Measurements from ENCODE around the gene STAG1.

The STAG1 gene

GRCh38 chr3:136332302-136332701, 419.9 kb downstream of the STAG1 start:
- DNase-seq (ENCODE audit: low read depth, low spot score) = no peak
- no peak overlapping the region for H3K4me3 ChIP-seq (ENCODE audit: low read length)

- DNase-seq (ENCODE audit: low read depth, low spot score) = no peak
These were observed 421.3 kb downstream of the STAG1 start for GRCh38 chr3:136330900-136331299.

GRCh38 chr3:136329593-136329992, 422.6 kb downstream of the STAG1 start:
- H3K4me3 ChIP-seq (ENCODE audit: low read length) = no peak overlapping the region
- DNase-seq (ENCODE audit: low read depth, low spot score) = no peak

More at GRCh38 chr3:136330900-136331299, 421.3 kb downstream of the STAG1 start:
- no peak overlapping the region for H3K4me3 ChIP-seq (ENCODE audit: low read length)

GRCh38 chr3:136327671-136328070, 424.5 kb downstream of the STAG1 start:
- no peak overlapping the region for H3K4me3 ChIP-seq (ENCODE audit: low read length)
- no peak for DNase-seq (ENCODE audit: low read depth, low spot score)

- no peak overlapping the region for H3K4me3 ChIP-seq (ENCODE audit: low read length)
- DNase-seq (ENCODE audit: low read depth, low spot score) = no peak
These were observed 425.9 kb downstream of the STAG1 start for GRCh38 chr3:136326316-136326715.

- DNase-seq (ENCODE audit: low read depth, low spot score) = no peak
- no peak overlapping the region for H3K4me3 ChIP-seq (ENCODE audit: low read length)
These were observed 440.2 kb downstream of the STAG1 start for GRCh38 chr3:136311968-136312367.

GRCh38 chr3:136311261-136311660, 440.9 kb downstream of the STAG1 start:
- no peak for DNase-seq (ENCODE audit: low read depth, low spot score)
- no peak overlapping the region for H3K4me3 ChIP-seq (ENCODE audit: low read length)

- H3K4me3 ChIP-seq (ENCODE audit: low read length) = no peak overlapping the region
- no peak for DNase-seq (ENCODE audit: low read depth, low spot score)
These were observed 446.3 kb downstream of the STAG1 start for GRCh38 chr3:136305879-136306278.

GRCh38 chr3:136300444-136300843, 451.7 kb downstream of the STAG1 start:
- H3K4me3 ChIP-seq (ENCODE audit: low read length) = no peak overlapping the region
- DNase-seq (ENCODE audit: low read depth, low spot score) = no peak

GRCh38 chr3:136297826-136298225, 454.4 kb downstream of the STAG1 start:
- DNase-seq (ENCODE audit: low read depth, low spot score) = no peak
- H3K4me3 ChIP-seq (ENCODE audit: low read length) = no peak overlapping the region

- no peak for DNase-seq (ENCODE audit: low read depth, low spot score)
- no peak overlapping the region for H3K4me3 ChIP-seq (ENCODE audit: low read length)
These were observed 455.2 kb downstream of the STAG1 start for GRCh38 chr3:136296960-136297359.

GRCh38 chr3:136294176-136294575, 458.0 kb downstream of the STAG1 start:
- no peak for DNase-seq (ENCODE audit: low read depth, low spot score)
- H3K4me3 ChIP-seq (ENCODE audit: low read length) = no peak overlapping the region

- no peak for DNase-seq (ENCODE audit: low read depth, low spot score)
- no peak overlapping the region for H3K4me3 ChIP-seq (ENCODE audit: low read length)
These were observed 458.9 kb downstream of the STAG1 start for GRCh38 chr3:136293279-136293678.

- no peak overlapping the region for H3K4me3 ChIP-seq (ENCODE audit: low read length)
- DNase-seq (ENCODE audit: low read depth, low spot score) = no peak
These were observed 459.7 kb downstream of the STAG1 start for GRCh38 chr3:136292500-136292899.

- DNase-seq (ENCODE audit: low read depth, low spot score) = no peak
- no peak overlapping the region for H3K4me3 ChIP-seq (ENCODE audit: low read length)
These were observed 460.9 kb downstream of the STAG1 start for GRCh38 chr3:136291302-136291701.

Data from Jurkat, Clone E6-1 (cell line).